ENCODE measurements around the gene KCNC3.
A peak's percentile ranks its signal among the peaks of the same experiment; 100 is the strongest.

KCNC3 gene

DNA sequence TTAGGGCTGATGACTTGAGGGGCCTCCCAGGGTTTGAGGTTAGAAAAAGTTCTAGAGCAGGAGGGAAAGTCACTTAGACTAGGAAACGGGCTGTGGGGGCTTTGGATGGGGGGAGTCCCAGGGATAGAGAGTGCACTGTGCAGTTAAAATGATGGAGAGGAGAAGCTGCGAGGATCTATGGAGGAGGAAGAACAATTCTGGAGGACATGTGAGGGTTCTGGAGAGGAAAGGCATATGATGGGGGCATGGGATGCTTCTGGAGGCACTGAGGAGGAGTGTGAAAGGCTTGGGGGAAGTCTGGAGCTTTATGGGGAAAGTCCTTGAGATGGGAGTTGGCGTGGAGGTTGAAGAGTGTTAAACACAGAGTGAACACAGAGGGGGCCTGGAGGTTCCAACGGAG, 2.2 kb downstream of the KCNC3 start:
- ATAC-seq, result no peak
- DNase-seq, result no peak

DNA sequence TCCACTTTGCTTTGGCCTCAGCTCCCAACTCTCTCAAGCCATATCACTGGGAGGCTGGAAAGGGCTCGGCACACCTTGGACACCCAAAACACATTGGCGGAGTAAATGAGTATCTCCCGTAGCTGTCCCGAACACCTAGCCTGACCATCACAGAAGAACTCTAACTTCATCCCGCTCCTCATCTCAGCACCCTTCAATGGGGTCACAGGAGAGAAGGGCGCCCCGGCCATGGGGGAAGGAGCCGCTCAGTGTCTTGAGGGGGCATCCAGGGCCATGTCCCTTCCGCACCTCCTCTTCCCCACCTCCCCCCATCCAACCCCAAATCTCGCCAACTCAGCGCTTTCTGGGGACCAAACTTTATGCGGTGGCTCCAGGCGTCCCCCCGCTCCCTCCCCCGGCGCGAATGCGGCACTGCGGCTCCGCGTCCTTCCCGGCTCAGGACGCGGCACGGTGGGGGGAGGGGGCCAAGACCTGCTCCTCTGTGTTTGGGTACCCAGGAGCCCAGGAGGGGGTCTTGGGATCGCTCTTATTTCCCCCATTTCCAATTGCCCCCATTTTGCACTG, 3.0 kb downstream of the KCNC3 start:
- ATAC-seq, result no peak

GRCh38 chr19:50325310-50326100, 3.7 kb downstream of the KCNC3 start:
- ATAC-seq (peak; percentile 48), DNase-seq (peak; percentile 81)

More for the DNA sequence above, 3.0 kb downstream of the KCNC3 start:
- no peak for DNase-seq

DNA sequence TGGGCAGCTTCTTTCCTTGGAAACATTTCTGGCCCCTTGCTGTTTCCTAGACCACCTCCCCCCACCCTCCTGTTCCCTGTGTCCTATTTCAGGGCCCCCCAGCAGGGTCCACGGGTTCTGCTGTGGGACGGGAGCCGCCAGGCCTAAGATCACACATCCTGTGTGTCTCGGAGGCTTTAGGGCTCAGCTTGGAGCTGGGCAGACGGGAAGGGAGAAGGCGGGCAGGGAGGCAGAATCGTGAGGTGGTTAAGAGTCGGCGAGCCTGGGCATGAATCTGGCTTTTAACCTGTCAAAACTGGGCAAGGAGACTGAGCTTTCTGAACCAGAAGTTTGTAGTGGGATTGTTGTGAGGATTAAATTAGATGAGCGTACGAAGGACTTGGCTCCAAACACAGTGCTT, 4.8 kb downstream of the KCNC3 start:
- ATAC-seq, result no peak
- DNase-seq, result no peak

DNA sequence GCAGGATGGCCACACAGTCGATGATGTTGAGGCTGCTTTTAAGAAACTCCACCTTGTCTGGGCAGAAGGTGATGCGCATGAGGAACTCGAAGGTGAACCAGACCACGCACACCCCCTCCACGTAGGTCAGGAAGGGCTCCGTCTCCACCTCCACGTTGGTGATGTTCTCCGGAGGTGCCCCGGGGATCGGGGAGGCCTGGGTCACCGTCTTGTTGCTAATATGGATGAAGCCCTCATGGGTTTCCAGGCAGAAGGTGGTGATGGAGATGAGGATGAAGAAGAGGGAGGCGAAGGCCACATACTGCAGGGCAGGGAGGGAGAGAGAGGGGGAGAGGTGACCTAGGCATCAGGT, 5.4 kb downstream of the KCNC3 start:
- no peak for DNase-seq
- ATAC-seq, result no peak

DNA sequence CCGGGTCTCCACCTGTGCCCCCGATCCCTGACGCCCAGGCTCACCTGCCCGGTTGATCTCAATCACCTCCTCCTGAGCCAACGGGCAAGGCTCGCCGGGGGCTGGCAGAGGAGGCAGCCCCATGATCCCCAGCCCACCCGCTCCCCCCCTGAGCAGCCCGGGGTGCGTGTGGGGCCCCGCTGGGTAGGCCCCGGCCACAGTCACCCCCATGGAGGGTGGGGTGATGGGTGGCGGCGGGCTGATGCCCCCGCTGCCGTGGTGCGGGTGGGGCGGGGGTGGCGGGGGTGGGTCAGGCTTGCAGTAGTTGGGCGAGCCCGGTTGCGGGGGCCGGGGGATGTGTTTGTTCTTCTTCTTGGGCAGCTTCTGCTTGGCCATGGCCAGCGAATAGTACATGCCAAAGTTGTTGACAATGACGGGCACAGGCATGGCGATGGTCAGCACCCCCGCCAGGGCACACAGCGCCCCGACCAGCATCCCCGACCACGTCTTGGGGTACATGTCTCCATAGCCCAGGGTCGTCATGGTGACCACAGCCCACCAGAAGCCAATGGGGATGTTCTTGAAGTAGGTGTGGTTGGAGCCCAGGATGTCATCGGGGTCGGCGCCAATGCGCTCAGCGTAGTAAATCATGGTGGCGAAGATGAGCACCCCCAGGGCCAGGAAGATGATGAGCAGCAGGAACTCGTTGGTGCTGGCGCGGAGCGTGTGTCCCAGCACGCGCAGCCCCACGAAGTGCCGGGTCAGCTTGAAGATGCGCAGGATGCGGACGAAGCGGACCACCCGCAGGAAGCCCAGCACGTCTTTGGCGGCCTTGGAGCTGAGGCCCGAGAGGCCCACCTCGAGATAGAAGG, 6.0 kb downstream of the KCNC3 start:
- no peak for ATAC-seq
- no peak for DNase-seq

DNA sequence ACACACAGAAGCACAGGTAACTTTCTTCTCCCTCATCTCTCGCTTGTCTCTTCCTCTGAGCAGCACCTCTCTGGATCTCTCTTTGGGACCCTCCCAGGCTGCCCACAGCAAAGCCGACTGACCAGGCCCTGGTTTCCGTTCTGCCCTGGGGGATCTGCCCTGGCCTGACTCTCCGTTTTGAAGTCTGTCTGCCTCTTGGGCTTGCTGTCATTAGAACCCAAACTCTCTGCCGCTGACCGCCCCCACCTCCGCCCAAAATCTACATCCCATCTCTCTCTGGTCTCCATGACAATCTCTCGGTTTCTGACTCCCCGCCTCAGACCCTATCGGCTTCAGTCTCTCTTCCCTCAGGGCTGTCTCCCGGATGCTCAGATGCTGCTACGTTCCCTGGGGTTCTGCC, 6.9 kb downstream of the KCNC3 start:
- DNase-seq, result no peak
- ATAC-seq, result no peak

- no peak for ATAC-seq
- no peak for DNase-seq
Observed at GRCh38 chr19:50321831-50322230, 7.3 kb downstream of the KCNC3 start.

DNA sequence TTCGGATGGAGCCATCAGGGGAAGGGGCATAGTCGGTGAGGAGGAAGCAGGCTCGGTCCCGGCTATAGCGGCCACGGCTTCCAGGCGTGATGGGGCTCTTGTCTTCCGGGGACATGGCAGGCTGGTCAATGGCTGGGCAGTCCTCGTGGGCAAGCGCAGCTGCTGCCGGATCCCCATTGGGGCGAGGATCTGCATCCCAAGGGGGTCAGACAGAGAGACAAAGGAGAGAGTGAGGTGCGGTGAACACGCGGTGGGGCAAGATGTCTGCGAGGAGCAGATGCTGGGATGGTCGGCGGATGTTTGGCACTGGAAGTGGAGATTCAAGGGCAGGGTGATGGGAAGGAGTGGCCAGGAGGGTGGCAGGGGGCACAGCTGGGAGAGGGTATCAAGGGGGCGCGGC, 8.6 kb downstream of the KCNC3 start:
- DNase-seq, result no peak
- ATAC-seq, result no peak

DNA sequence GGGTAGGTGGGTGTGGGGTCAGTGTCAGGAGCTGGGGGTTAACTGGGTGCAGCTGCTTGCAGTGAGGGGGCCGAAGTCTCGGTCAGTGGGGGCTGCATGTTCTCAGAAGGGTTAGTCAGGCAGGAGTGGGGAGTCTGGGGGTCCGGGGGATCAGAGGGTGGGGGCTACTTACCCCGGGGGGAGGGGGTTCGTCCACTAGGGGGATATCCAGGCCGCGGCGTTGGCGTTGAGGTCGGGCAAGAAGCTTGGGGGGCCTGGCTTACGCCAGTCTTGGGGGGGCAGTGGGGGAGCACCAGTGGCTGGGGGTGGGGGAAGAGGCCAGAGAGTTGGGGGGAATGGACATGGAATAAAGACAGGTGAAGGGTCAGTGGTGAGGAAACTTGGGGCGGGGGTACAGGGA, 9.1 kb downstream of the KCNC3 start:
- DNase-seq (no peak), ATAC-seq (no peak)

- ATAC-seq (no peak), DNase-seq (no peak)
Observed at GRCh38 chr19:50319156-50319555, 10.0 kb downstream of the KCNC3 start.

DNA sequence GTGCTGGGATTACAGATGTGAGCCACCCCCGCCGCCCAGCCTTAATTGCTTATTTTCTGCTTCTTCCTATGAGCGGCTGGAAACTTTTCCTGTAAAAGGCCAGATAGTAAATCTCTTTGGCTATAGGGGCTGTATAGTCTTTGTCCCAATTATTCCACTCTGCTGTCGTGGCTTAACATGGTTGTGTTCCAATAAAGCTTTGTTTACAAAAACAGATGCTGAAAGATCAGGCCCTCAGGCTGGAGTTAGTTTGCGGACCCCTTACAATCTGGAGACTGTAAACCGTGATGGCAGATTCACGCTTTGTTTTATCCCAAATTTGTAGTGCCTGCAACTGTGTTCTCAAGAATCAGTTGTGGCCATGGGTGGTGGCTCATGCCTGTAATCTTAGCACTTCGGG, 10.7 kb downstream of the KCNC3 start:
- no peak for DNase-seq
- no peak for ATAC-seq

GRCh38 chr19:50317115-50317514, 12.1 kb downstream of the KCNC3 start:
- no peak for ATAC-seq
- DNase-seq, result no peak

GRCh38 chr19:50315773-50316448, 13.3 kb downstream of the KCNC3 start:
- DNase-seq, result peak; percentile 64
- ATAC-seq, result peak; percentile 78

DNA sequence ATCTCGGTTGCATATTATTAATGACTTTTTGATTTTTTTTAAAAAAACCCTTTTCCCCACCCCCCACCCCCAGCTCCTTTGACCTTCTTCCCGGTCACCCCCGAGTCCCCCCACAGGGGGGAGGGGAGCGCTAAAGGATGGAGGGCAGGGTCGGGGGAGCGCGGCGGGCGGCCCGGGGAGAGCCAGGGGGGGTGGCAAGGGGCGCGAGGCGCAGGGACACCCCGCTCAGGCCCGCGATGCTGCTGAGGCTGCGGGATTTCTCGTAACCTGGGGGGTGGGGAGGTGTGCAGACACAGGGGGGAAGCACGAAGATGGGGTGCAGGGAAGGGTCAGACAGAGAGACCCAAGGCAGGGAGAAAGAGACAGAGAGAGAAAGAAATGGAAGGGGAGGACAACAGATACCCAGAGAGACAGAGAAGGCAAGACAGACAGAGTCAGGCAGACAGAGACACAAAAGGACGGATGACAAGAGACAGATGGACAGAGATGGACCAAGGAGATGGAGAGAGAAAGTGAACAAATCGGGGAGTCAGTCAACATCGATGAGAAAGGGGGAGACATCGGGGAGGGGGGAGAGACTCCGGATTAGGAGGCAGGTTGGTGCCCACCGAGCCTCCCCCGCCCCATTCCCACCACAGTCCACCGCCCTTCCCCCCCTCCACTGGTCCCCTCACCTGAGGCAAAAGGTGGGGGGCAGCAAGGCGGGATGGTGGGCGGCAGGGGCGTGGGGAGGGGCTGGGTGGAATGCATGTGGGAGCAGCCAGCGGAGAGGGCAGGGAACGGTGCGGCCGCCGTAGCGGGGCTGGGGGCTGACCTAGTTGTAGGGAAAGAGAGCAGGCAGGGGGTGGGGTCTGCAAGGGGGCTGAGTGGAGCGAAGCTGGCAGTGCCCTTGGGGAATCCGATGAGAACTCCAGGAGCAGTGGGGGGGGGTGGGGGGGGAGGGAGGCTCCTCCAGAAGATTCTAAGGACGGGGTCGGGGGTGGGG, 14.2 kb downstream of the KCNC3 start:
- ATAC-seq (no peak), DNase-seq (no peak)

- no peak for DNase-seq
- ATAC-seq, result no peak
Observed at GRCh38 chr19:50313812-50314536, 15.2 kb downstream of the KCNC3 start.

GRCh38 chr19:50312967-50313811, 16.0 kb downstream of the KCNC3 start:
- DNase-seq, result no peak
- no peak for ATAC-seq

GRCh38 chr19:50311723-50312635, 17.2 kb downstream of the KCNC3 start:
- DNase-seq (no peak), ATAC-seq (no peak)
